ENCODE measurements around the gene CALN1. TPM values are rescaled to one million over a fixed set of nuclear protein-coding genes. Genes with fewer than 3 reads are reported as not detected.

Gene CALN1
- total and polyA plus RNA-seq, 9 of the 15 experiments (the other 6 are each of a cell fraction or from before 2014, with no cell fraction given): 1.4 to 7.5 (median 3.3) TPM

- Histone ChIP-seq H3K9ac (ENCODE audit: insufficient read depth in 1 of 2, low read depth in 2 of 2, low read length in 2 of 2) (no peak overlapping the region), H2AFZ (ENCODE audit: low read depth, low read length) (no peak overlapping the region), H3K79me2 (ENCODE audit: control insufficient read depth, insufficient read depth, low read length) (no peaks in the 10 kb centered on the region), H4K20me1 (replicated peaks; ENCODE audit: control insufficient read depth, insufficient read depth, low read length) (no peaks in the 10 kb centered on the region), H3K4me3 (no peak overlapping the region), H3K4me1 (replicated peaks in 1 of 2; ENCODE audit: control insufficient read depth in 2 of 2, insufficient read depth in 2 of 2, low read length in 2 of 2) (peaks cover 0 to 9% of the 10 kb centered on the region in 2 experiments; a peak in 1 of 5 replicates), H3K36me3 (ENCODE audit: control insufficient read depth, insufficient read depth, low read length) (no peaks in the 10 kb centered on the region), H3K9me3 (replicated peaks; ENCODE audit: control insufficient read depth, insufficient read depth, low read depth, low read length) (no peaks in the 10 kb centered on the region; the same call in 1 of the 2 replicates), H3K4me2 (ENCODE audit: insufficient read depth, low read length) (no peak overlapping the region), H3K9me1 (ENCODE audit: control insufficient read depth, insufficient read depth, low read length) (no peaks in the 10 kb centered on the region), H3K27me3 (ENCODE audit: control insufficient read depth in 2 of 2, insufficient read depth in 2 of 2, low read length in 2 of 2) (0 out of 5 replicates have a peak, but pooled peaks cover 0 to 3% of the 10 kb centered on the region in 2 experiments), H3K27ac (ENCODE audit: extremely low read depth, low read depth, low read length) (no peak overlapping the region)
- FAIRE-seq (no peak), ATAC-seq (no peak), DNase-seq (ENCODE audit: extremely low read depth in 1 of 4, low spot score in 3 of 4) (no peak)
- no TSS peak for BruUV-seq (replicated peaks)
- CTCF ChIA-PET (ENCODE audit: low intra/inter-chr PET ratio): no interaction called here
- TF ChIP-seq COPS2 (conservative IDR thresholded peaks at IDR 0.05): no peak
- no peak for TF ChIP-seq ZKSCAN3 (CRISPR knock-in tag; IDR thresholded peaks at IDR 0.05)
- TF ChIP-seq ILK (tag; IDR thresholded peaks at IDR 0.05; ENCODE audit: borderline replicate concordance, low read depth): no peak
- TF ChIP-seq UBTF (IDR thresholded peaks at IDR 0.05; ENCODE audit: borderline replicate concordance in 1 of 2, low read depth in 2 of 2, low read length in 2 of 2): no peak
- TF ChIP-seq MCM3 (IDR thresholded peaks at IDR 0.05): no peak
- no peak for TF ChIP-seq GTF2A2 (tag; IDR thresholded peaks at IDR 0.05)
- no peak for TF ChIP-seq HMGN3 (IDR thresholded peaks at IDR 0.05; ENCODE audit: borderline replicate concordance, extremely low read depth, insufficient read length, low read depth, low read length)
- TF ChIP-seq ZNF311 (CRISPR knock-in tag; IDR thresholded peaks at IDR 0.05): no peak
- no peak for TF ChIP-seq GATAD2A (IDR thresholded peaks at IDR 0.05)
- TF ChIP-seq MBD2 (IDR thresholded peaks at IDR 0.05; ENCODE audit: borderline replicate concordance, low read depth): no peak
- no peak for TF ChIP-seq MAZ (CRISPR knock-in tag; conservative IDR thresholded peaks at IDR 0.05 in 1 of 2, IDR thresholded peaks at IDR 0.05 in 1 of 2)
- TF ChIP-seq IRF9 (tag; IDR thresholded peaks at IDR 0.05): no peak
- TF ChIP-seq KLF6 (CRISPR knock-in tag; IDR thresholded peaks at IDR 0.05; ENCODE audit: borderline replicate concordance): no peak
- no peak for TF ChIP-seq KLF16 (IDR thresholded peaks at IDR 0.05)
- WGBS (ENCODE audit: insufficient coverage, low coverage, missing lambda C conversion rate): 1% methylated on average over 4 of the region's 4 CpGs
- intact Hi-C loops (cut with micrococcal nuclease): loop anchor here (5.0 to 10.0 kb wide), 2 partner anchors 580 to 737 kb away; no protein-coding TSS in a partner anchor
- POLR2A ChIA-PET: no interaction called here
- in situ Hi-C loops (cut with MboI): no loop called here
These were observed 657.3 kb downstream of the CALN1 start for GRCh38 chr7:71754828-71755227.
